ENCODE measurements around the gene PARVG. TPM values are rescaled to one million over a fixed set of nuclear protein-coding genes. Genes with fewer than 3 reads are reported as not detected.

The PARVG gene
- total and polyA plus RNA-seq, 2 of the 8 experiments (the other 6 are each of a cell fraction or from before 2014, with no cell fraction given), result 0.37 to 1.5 TPM

DNA sequence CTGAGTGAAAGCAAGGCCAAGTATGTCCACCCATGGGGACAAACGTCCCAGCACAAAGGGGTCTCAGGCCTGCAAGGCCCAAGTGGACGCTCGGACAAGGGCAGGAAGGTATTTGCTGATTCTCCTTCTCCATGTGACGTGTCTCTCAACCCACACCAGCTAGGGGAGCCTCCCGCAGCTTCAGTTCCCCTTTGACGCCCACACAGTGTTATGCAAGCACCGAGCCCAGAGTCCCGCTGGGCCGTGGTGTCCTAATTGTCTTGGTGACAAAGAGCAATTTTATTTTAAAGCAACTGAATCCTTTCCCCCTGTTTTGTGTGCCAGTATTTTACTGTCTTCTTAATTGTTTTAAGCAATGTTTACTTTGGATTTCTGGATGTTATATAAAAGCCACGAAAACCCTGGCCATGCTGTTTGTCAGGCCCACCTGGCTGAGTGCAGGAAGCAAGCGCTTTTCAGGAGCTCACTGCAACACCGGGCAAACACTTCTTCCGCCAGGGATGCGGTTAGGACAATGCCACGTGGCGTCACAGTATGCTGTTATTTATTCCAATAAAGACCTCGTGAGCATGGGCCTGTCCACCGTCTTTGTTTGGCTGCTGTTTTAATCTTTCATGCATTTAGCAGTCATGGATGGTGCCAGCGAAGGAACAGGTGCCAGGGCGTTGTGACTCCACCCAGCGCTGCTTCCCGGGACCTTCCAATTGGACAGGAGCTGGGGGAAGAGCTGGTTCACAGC lies 8.2 kb upstream of the PARVG start (continued):
- 0 out of 2 replicates have a peak, but pooled peaks have one; percentile 16 for TF ChIP-seq CREB1 (IDR thresholded peaks at IDR 0.05)
- no peak for TF ChIP-seq BACH1 (IDR thresholded peaks at IDR 0.05; ENCODE audit: low read length)
